Spleen (tissue), 11 donors: Measurements from ENCODE around the gene EDEM1. TPM values are rescaled to one million over a fixed set of nuclear protein-coding genes. Genes with fewer than 3 reads are reported as not detected.
"Not testable (repeated sequence)": the region's sequence is repeated elsewhere in the genome, so short reads cannot be mapped to it uniquely, and the experiment has no call there.

Experiments
- DNase-seq: peaks from one replicate; pipeline ENCODE4 v3.0.0-alpha.2; 2020
- H3K27ac ChIP-seq, 8 donors: fragments of 200-600 bp; sonication (generic) in 7 of 8; 1 replicate in 4 of 8; 2 replicates in 4 of 8; pipeline versions ENCODE4 v1.5.0 to v1.8.0; 2016 to 2021; ENCODE audit warnings: inconsistent platforms in 4 of 8, mild to moderate bottlenecking in 4 of 8, moderate library complexity in 1 of 8
- H3K27me3 ChIP-seq, 7 donors: fragments of 200-600 bp; sonication (generic) in 6 of 7; replicated peaks in 1 of 7; 1 replicate in 4 of 7; 2 replicates in 3 of 7; pipeline versions ENCODE4 v1.5.0 to v1.8.0; 2016 to 2021; ENCODE audit warnings: inconsistent platforms in 3 of 7, mild to moderate bottlenecking in 1 of 7
- H3K36me3 ChIP-seq, 6 donors: fragments of 200-600 bp; sonication (generic) in 5 of 6; 1 replicate in 4 of 6; 2 replicates in 2 of 6; pipeline versions ENCODE4 v1.5.0 to v1.8.0; 2016 to 2021; ENCODE audit warnings: inconsistent platforms in 2 of 6
- H3K4me1 ChIP-seq, 6 donors: fragments of 200-600 bp; sonication (generic) in 5 of 6; 1 replicate in 3 of 6; 2 replicates in 3 of 6; pipeline versions ENCODE4 v1.5.0 to v1.8.0; 2016 to 2021; ENCODE audit warnings: inconsistent platforms in 3 of 6
- H3K4me3 ChIP-seq, 8 donors: fragments of 200-600 bp; sonication (generic) in 7 of 8; 1 replicate in 4 of 8; 2 replicates in 4 of 8; pipeline versions ENCODE4 v1.5.0 to v1.8.0; 2016 to 2021; ENCODE audit warnings: inconsistent platforms in 4 of 8, mild to moderate bottlenecking in 4 of 8, moderate library complexity in 2 of 8
- H3K9me3 ChIP-seq, 8 donors: fragments of 200-600 bp; sonication (generic) in 7 of 8; 1 replicate in 4 of 8; 2 replicates in 4 of 8; pipeline versions ENCODE4 v1.5.0 to v1.8.0; 2016 to 2021; ENCODE audit warnings: inconsistent platforms in 4 of 8
- POLR2A ChIP-seq, 3 donors: fragments of 450-650 bp; IDR thresholded peaks; one replicate each; pipeline ENCODE4 v1.5.1; 2017; ENCODE audit warnings: antibody characterized with exemption in 3 of 3, mild to moderate bottlenecking in 1 of 3
- POLR2AphosphoS5 ChIP-seq, 3 donors: sonication (generic); formaldehyde crosslinking; IDR thresholded peaks; one replicate each; pipeline ENCODE4 v1.5.1; 2017; ENCODE audit warnings: antibody characterized with exemption in 3 of 3
- WGBS, 5 donors: extraction: QIAGEN DNeasy Blood & Tissue Kit in 3 of 5; methylation state at CpG; one replicate each; pipeline versions ENCODE4 v1.1.5 to v1.1.7; 2013 to 2018; 5-methylcytosine and 5-hydroxymethylcytosine counted together
- intact Hi-C: fragments of 100-400 bp; cut with DNase I; formaldehyde crosslinking; loops from one replicate; pipeline ENCODE4 v1.15.0; 2023; ENCODE audit warnings: low total_unique reads
- polyA plus RNA-seq, 3 donors: library from polyadenylated mRNA; stranded (reverse); fragments of 200-250 nt; gene quantifications; one replicate each; pipeline ENCODE4 v1.2.1, GENCODE V29; 2013
- total RNA-seq, 7 donors: library from RNA; depleted of rRNA in 3 of 7; stranded (reverse); fragments of >200 nt in 3 of 7; fragmentation: NEBNext Ultra II Directional in 4 of 7; extraction: Animal tissue kit (Norgen Biotek cat#: 25700) in 4 of 7; gene quantifications; one replicate each; pipeline versions ENCODE4 v1.1.0 to v1.2.1, GENCODE V29; 2016 to 2021
- TF ChIP-seq, protein P1 (sequence below), 11 experiments: fragments of 200-600 bp in 7 of 11; fragments of 450-650 bp in 4 of 11; sonication (generic) in 4 of 11; IDR thresholded peaks in 8 of 11; conservative IDR thresholded peaks in 3 of 11; 1 replicate in 7 of 11; 2 replicates in 4 of 11; pipeline versions ENCODE4 v1.4.0 to v1.8.0; 2016 to 2021; ENCODE audit warnings: antibody characterized with exemption in 11 of 11, inconsistent platforms in 4 of 11, mild to moderate bottlenecking in 1 of 11
- donor health status: healthy with polysubstance abuse.
- donor health status: DM: no; HTN: no; CAD: no; lungs with moderate emphysema.
- donor health status: DM: no; HTN: no; CAD: no.
- donor health status: Bipolar disorder and iron deficiency.
- donor health status: healthy.
- donor health status: DM: no; HTN: no; CAD: no.
- donor health status: DM: yes; HTN: yes; CAD: no.

EDEM1 gene
- total and polyA plus RNA-seq, 10 donors, result 8.4 to 174 (median 73.8) TPM

DNA sequence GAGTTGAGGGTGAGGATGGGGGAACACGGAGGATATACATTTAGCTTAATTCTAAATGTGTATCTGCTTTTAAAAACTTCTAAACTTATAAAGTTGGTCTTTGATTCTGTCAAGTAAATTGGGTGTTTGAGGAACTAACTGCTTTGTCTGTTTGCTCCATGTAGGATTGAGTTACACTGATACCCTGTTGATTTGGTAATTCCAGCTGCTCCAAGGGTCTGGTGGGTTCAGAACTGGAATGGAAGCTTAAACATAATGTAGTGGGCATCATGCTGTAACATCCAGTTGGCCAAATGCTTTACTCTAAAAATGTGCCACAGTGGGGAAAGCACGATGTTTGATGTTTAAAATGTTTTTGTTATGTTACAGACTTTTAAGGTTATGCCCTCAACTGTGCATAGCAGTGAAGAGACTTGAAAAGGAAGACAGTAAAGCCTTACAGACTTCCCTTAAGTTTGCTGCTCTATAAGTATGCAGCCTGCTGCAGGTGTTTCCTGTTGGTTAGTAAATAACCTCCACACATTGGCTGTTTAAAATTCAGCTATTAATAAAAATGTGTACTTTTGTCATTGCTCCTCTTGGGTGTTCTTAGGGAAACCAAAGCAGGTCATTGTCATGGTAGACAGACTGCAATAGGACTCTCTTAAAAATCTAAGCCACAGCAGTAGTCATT lies 5.9 kb upstream of the EDEM1 start:
- Histone ChIP-seq H3K27me3 (no peaks in the 10 kb centered on the region), H3K4me1 (peaks cover 20 to 84% (median 58%) of the 10 kb centered on the region in 6 donors), H3K4me3 (peak overlapping the region in 1 of 8 donors; percentile 10), H3K9me3 (no peaks in the 10 kb centered on the region), H3K36me3 (peaks cover 0 to 64% (median 31%) of the 10 kb centered on the region in 6 donors), H3K27ac (peak overlapping the region in 7 of 8 donors; percentile 17 to 100 (median 74))
- WGBS, 5 donors, result 38 to 50% (median 46%) methylated on average over 2 of the region's 2 CpGs
- DNase-seq, result no peak
- intact Hi-C loops, result no loop called here
- TF ChIP-seq POLR2A (IDR thresholded peaks at IDR 0.05), result peak in 1 of 3 donors; percentile 31
- peak in 1 of 3 donors; percentile 60 for TF ChIP-seq POLR2AphosphoS5 (IDR thresholded peaks at IDR 0.05)
- TF ChIP-seq, protein P1, sequence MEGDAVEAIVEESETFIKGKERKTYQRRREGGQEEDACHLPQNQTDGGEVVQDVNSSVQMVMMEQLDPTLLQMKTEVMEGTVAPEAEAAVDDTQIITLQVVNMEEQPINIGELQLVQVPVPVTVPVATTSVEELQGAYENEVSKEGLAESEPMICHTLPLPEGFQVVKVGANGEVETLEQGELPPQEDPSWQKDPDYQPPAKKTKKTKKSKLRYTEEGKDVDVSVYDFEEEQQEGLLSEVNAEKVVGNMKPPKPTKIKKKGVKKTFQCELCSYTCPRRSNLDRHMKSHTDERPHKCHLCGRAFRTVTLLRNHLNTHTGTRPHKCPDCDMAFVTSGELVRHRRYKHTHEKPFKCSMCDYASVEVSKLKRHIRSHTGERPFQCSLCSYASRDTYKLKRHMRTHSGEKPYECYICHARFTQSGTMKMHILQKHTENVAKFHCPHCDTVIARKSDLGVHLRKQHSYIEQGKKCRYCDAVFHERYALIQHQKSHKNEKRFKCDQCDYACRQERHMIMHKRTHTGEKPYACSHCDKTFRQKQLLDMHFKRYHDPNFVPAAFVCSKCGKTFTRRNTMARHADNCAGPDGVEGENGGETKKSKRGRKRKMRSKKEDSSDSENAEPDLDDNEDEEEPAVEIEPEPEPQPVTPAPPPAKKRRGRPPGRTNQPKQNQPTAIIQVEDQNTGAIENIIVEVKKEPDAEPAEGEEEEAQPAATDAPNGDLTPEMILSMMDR (IDR thresholded peaks at IDR 0.05 in 8 of 11, conservative IDR thresholded peaks at IDR 0.05 in 3 of 11), result no peak

DNA sequence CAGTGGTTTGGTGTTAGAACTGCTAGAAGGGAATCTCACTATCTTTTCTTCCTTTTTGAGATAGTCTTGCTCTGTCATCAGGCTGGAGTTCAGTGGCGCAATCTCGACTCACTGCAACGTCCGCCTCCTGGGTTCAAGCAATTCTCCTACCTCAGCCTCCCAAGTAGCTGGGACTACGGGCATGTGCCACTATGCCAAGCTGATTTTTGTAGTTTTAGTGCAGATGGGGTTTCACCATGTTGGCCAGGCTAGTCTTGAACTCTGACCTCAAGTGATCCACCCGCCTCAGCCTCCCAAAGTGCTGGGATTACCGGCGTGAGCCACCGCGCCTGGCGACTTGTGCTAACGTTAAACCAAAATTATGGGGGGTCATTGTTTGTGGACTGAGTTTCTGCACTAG lies 3.8 kb upstream of the EDEM1 start:
- H3K4me1 ChIP-seq, result peaks cover 22 to 86% (median 66%) of the 10 kb centered on the region in 6 donors
- H3K27me3 ChIP-seq, H3K9me3 ChIP-seq, H3K4me3 ChIP-seq, intact Hi-C loops, DNase-seq: not testable (repeated sequence)
- peak in 1 of 3 donors; percentile 10 for TF ChIP-seq POLR2AphosphoS5 (IDR thresholded peaks at IDR 0.05)
- H3K36me3 ChIP-seq, result peaks cover 0 to 43% (median 12%) of the 10 kb centered on the region in 6 donors
- peak overlapping the region in 4 of 8 donors; percentile 18 to 100 (median 99) for H3K27ac ChIP-seq
- 67 to 91% (median 84%) methylated on average over 12 of the region's 12 CpGs for WGBS, 5 donors

DNA sequence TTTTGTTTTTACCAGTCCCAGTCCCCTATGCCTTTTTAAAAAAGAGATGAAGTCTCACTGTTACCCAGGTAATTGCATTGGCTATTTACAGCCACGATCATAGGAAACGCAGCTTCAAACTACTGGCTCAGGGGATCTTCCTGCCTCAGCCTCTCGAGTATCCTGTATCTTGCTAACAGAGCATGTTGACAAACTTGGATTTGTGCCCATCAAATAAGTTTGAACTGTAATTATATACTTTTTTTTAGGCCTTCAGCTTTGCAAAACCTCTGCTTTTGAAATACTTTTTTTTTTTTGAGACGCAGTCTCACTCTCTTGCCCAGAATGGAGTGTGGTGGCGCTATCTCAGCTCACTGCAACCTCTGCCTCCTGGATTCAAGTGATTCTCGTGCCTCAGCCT lies 3.0 kb upstream of the EDEM1 start:
- intact Hi-C loops, result no loop called here
- no peak for DNase-seq
- Histone ChIP-seq H3K27me3 (no peaks in the 10 kb centered on the region), H3K27ac (peak overlapping the region in 6 of 8 donors; percentile 1 to 100 (median 98)), H3K9me3 (no peaks in the 10 kb centered on the region), H3K36me3 (peaks cover 0 to 35% (median 4%) of the 10 kb centered on the region in 6 donors), H3K4me1 (peaks cover 27 to 86% (median 72%) of the 10 kb centered on the region in 6 donors), H3K4me3 (no peak overlapping the region)
- TF ChIP-seq POLR2AphosphoS5 (IDR thresholded peaks at IDR 0.05) (no peak), POLR2A (IDR thresholded peaks at IDR 0.05) (no peak)
- TF ChIP-seq, protein P1 (IDR thresholded peaks at IDR 0.05 in 8 of 11, conservative IDR thresholded peaks at IDR 0.05 in 3 of 11), result no peak
- 42 to 62% (median 51%) methylated on average over 6 of the region's 6 CpGs for WGBS, 5 donors

DNA sequence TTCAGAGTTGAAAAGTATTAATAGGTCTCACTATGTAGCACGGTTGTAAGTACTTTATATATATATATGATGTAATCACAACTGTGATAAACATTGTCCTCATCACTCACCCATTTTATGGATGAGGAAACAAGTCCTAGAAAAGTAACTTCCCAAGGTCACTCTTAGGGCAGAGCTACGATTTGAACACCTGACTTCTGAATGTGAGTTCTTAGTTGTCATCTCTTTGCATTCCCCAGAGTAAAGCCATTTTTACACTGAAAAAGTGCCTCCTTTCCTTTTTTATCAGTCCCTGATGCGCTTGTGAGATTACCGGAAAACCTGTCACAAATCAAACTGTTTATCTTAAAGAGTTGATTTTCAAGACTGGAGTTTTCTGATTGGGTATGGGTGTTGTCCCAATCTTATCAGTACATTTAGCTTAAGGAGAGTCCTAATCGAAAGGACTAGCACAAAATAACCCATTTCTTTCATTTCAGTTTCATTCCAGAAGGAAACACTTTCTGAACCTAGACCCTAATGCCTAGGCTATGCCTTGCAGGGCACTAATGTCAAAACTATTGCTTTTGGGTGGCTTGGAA lies 2.3 kb upstream of the EDEM1 start:
- TF ChIP-seq POLR2AphosphoS5 (IDR thresholded peaks at IDR 0.05) (peak in 1 of 3 donors; percentile 3), POLR2A (IDR thresholded peaks at IDR 0.05) (no peak)
- 50 to 67% (median 57%) methylated on average over 5 of the region's 5 CpGs for WGBS, 5 donors
- Histone ChIP-seq H3K27ac (peak overlapping the region; percentile 30 to 100 (median 99)), H3K4me1 (peaks cover 30 to 86% (median 77%) of the 10 kb centered on the region in 6 donors), H3K4me3 (peak overlapping the region in 1 of 8 donors; percentile 99), H3K36me3 (peaks cover 0 to 28% (median under 1%) of the 10 kb centered on the region in 6 donors), H3K9me3 (no peaks in the 10 kb centered on the region), H3K27me3 (no peaks in the 10 kb centered on the region)
- no peak for DNase-seq
- intact Hi-C loops, result loop anchor here (5.0 kb wide), 1 partner anchor 63 kb away; the partner anchor contains the start of gene ARL8B
